Epithelial cell of esophagus (primary cell): Measurements from ENCODE around the gene NRXN3.
"Not testable (repeated sequence)": the region's sequence is repeated elsewhere in the genome, so short reads cannot be mapped to it uniquely, and the experiment has no call there.

Experiments
- DNase-seq: peaks from one replicate; pipeline ENCODE4 v3.0.0; 2010; ENCODE audit warnings: low read depth
- H3K4me3 ChIP-seq: 2 replicates; pipeline ENCODE4 v1.5.1; 2011; ENCODE audit warnings: mild to moderate bottlenecking, low read length, control low read depth
- TF ChIP-seq, protein P1 (sequence below): IDR thresholded peaks from 2 replicates; pipeline ENCODE4 v1.5.1; 2011; ENCODE audit warnings: low read depth, mild to moderate bottlenecking, low read length, control low read depth, inconsistent platforms; ENCODE audit not compliant: insufficient read depth; ENCODE audit errors: missing control alignments

The NRXN3 gene

DNA sequence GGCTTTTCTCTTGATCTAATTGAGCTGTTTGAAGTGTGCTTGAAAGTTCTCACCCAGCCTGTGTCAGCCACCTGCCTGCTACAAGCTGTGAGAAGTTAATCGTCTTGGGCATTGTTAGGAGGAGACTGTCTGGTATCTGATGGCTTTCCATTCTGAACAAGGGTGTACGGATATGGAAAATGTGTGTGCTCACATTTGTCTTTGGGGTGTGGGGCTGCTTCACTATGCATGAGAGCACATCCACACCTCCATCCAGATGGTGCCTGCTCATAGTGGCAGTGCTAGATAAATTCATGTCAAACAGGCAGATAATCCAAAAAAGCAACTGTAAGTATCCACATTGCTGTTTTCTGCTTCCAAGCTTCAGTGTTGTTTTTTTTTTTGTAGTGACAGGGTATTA lies 1578.9 kb downstream of the NRXN3 start:
- TF ChIP-seq, protein P1, sequence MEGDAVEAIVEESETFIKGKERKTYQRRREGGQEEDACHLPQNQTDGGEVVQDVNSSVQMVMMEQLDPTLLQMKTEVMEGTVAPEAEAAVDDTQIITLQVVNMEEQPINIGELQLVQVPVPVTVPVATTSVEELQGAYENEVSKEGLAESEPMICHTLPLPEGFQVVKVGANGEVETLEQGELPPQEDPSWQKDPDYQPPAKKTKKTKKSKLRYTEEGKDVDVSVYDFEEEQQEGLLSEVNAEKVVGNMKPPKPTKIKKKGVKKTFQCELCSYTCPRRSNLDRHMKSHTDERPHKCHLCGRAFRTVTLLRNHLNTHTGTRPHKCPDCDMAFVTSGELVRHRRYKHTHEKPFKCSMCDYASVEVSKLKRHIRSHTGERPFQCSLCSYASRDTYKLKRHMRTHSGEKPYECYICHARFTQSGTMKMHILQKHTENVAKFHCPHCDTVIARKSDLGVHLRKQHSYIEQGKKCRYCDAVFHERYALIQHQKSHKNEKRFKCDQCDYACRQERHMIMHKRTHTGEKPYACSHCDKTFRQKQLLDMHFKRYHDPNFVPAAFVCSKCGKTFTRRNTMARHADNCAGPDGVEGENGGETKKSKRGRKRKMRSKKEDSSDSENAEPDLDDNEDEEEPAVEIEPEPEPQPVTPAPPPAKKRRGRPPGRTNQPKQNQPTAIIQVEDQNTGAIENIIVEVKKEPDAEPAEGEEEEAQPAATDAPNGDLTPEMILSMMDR = no peak
- no peak for DNase-seq
- H3K4me3 ChIP-seq = no peak overlapping the region

DNA sequence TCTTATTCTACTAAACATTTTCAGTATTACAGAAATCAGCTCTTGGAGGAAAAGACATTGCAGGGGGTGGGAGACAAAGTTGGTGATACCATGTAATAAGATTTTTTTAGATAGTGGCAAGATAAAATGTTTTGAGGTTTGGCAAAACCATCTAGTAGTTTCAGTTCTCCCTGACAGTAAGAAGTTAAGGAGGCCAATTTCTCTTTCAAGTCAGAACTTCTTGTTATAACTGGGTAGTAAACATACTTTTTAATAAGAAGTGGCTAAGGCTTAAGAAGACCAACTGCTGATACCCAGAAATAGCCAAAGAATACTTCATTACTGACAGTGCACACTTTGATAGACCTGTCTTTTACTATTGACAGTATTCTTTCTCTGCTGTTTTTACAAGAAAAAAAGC lies 1588.8 kb downstream of the NRXN3 start:
- TF ChIP-seq, protein P1 = no peak
- H3K4me3 ChIP-seq = no peak overlapping the region
- no peak for DNase-seq

DNA sequence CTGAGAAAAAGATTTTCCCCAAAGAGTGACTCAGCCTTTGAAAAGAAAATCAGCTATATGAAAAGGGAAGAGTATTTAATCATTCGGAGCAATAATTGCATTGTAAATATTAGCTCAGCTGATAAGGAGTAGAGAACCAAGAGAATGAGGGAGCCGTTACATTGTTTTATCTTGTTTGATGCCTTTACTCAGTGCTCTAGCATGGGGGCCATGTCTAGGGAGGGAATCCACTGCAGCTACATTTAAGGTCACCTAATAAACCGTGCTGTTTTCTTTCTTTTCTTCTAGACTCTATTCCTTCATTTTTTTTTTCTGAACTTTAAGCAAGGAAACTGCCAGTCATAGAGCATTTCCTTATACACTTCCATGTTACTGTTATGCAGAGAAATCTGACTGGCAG lies 1594.2 kb downstream of the NRXN3 start:
- no peak overlapping the region for H3K4me3 ChIP-seq
- TF ChIP-seq, protein P1 = no peak
- no peak for DNase-seq

DNA sequence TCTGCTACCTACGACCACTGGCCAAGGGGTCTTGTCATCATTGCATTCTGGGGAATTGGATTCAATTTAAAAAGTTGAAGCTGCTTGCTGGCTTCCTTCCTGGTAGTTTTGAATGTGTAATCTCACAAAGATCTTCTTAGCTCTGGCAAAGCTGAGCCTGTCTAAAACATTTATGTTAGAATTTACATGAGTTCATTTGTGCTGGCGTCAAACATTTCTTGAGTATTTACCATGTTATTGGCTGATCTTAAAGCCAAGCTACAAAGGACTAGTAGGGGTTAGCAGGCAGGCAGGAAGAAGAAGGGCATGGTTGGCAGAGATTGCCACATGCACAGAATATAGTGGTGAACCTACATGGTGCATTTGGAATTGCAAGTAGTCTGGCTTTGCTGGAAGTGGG lies 1596.3 kb downstream of the NRXN3 start:
- DNase-seq = no peak
- no peak overlapping the region for H3K4me3 ChIP-seq
- TF ChIP-seq, protein P1 = no peak

DNA sequence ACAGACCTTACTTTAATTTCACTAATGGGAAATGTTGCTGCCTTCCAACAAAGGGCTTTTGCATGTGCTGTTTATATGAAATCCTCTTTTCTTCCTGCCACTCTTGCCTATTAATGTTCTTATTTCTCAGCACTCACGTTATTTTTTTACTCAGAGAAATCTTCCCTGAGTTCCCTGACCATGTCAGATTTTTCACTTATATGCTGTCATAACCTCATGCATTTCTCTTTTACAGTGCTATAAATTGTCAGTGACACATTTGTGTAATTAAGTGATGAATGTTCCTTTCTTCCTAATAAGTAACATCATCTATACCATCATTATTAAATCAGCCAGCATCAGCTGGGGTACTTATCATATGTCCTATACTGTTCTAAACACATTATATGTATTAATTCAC lies 1597.1 kb downstream of the NRXN3 start:
- TF ChIP-seq, protein P1 = no peak
- H3K4me3 ChIP-seq = no peak overlapping the region
- DNase-seq = no peak

DNA sequence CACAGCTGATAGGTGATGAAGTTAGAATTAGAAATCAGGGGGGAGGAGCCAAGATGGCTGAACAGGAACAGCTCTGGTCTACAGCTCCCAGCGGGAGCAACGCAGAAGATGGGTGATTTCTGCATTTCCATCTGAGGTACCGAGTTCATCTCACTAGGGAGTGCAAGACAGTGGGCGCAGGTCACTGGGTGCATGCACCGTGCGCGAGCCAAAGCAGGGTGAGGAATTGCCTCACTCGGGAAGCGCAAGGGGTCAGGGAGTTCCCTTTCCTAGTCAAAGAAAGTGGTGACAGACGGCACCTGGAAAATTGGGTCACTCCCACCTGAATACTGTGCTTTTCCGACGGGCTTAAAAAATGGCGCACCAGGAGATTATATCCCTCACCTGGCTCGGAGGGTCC lies 1597.5 kb downstream of the NRXN3 start:
- not testable (repeated sequence) for DNase-seq, H3K4me3 ChIP-seq

DNA sequence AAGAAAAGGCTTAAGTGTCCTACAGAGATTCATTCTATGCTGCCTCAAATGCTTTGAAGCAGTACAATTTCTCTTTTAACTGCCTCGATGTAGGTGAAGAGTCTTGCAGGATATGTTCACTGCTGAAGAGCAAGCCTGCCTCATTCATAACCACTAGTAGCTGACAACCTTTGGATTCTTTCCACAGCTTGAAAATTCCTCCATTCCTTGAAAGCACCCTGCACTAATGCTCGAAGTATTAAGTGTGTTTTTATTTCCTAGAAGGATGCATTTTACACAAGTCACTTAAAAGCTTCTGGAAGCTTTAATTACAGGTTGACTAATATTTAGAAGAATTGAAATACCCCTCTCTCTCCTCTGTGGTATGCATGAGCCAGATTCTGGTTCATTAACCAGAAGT lies 1611.7 kb downstream of the NRXN3 start:
- DNase-seq = no peak
- no peak overlapping the region for H3K4me3 ChIP-seq
- TF ChIP-seq, protein P1 = no peak

DNA sequence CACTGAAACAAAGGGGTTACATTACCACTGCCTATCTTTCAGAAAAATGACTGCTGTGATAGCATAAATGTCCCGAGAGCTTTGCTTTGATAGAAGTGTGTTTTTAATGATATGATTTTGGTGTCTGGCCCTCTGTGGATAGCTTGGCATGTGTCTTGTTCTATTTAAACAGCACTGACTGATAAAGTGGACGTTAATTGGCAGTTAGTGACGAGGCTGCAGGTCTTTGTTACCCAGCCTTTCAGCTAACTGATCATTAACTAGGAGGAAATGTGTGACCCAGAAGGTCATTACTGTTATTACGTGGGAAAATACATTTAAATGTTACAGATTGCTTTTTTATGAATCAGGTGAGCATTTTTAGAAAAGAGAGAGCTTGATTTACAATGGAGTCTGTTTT lies 1612.9 kb downstream of the NRXN3 start:
- TF ChIP-seq, protein P1 = no peak
- no peak for DNase-seq

More for the DNA sequence above, 1612.9 kb downstream of the NRXN3 start:
- H3K4me3 ChIP-seq = no peak overlapping the region
